Ishikawa (cell line): ENCODE measurements around the gene TUB.

Experiments
- CEBPB ChIP-seq: IDR thresholded peaks from 2 replicates; pipeline ENCODE4 v1.6.1; 2012
- CREB1 ChIP-seq: IDR thresholded peaks from 2 replicates; pipeline ENCODE4 v1.6.1; 2012; ENCODE audit warnings: low read depth
- EGR1 ChIP-seq: IDR thresholded peaks from 2 replicates; pipeline ENCODE4 v1.6.1; 2012
- EP300 ChIP-seq: IDR thresholded peaks from 2 replicates; pipeline ENCODE4 v1.6.1; 2012; ENCODE audit warnings: borderline replicate concordance
- FOXM1 ChIP-seq: IDR thresholded peaks from 2 replicates; pipeline ENCODE4 v1.6.1; 2012; ENCODE audit warnings: low read depth, borderline replicate concordance
- NFIC ChIP-seq: IDR thresholded peaks from 2 replicates; pipeline ENCODE4 v1.6.1; 2012
- RAD21 ChIP-seq: IDR thresholded peaks from 2 replicates; pipeline ENCODE4 v1.6.1; 2012; ENCODE audit warnings: low read depth
- TAF1 ChIP-seq: IDR thresholded peaks from 2 replicates; pipeline ENCODE4 v1.6.1; 2012; ENCODE audit warnings: low read depth, mild to moderate bottlenecking
- TCF12 ChIP-seq: IDR thresholded peaks from 2 replicates; pipeline ENCODE4 v1.6.1; 2012; ENCODE audit warnings: low read depth
- TEAD4 ChIP-seq: IDR thresholded peaks from 2 replicates; pipeline ENCODE4 v1.6.1; 2012
- YY1 ChIP-seq: IDR thresholded peaks from 2 replicates; pipeline ENCODE4 v1.6.1; 2012; ENCODE audit warnings: low read depth
- ZBTB7A ChIP-seq: IDR thresholded peaks from 2 replicates; pipeline ENCODE4 v1.6.1; 2012; ENCODE audit warnings: low read depth
- TF ChIP-seq, protein P1 (sequence below): IDR thresholded peaks from 2 replicates; pipeline ENCODE4 v1.6.1; 2012; ENCODE audit warnings: low read depth, mild to moderate bottlenecking
- TF ChIP-seq, protein P2 (sequence below): IDR thresholded peaks from 2 replicates; pipeline ENCODE4 v1.6.1; 2012
- TF ChIP-seq, protein P3 (sequence below): IDR thresholded peaks from 2 replicates; pipeline ENCODE4 v1.6.1; 2012

The TUB gene

DNA sequence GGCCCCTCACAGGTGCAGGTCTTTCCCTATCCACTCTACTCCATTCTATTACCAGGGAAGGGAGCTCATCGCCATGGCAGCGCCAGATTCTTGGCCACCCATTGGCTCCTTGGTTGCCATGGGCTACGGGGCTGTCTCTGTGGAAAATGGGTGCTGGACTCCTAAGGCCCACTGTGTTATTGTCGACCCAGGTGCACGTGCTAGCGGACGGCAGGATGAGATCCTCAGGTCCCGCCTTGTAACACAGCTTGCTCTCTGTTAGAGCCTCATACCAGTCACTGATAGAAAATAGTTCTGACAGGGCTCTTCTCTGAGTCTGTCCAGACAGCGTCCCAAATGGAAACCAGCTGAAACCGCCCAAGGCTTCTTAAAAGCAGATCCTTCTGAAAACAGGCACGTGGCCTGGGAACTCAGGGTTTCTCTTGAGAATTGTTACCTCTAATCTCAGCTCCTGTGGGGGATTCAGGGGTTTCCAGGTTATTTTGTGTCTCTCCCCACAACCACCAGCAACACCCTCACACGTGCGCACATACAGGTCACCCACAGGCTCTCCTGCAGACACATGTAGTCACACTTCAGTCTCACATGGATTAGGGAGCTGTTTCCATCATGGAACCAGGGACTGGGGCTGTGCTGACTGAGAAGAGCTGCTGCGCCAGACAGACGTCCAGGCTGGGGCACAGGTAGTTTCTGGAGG is 1.5 kb downstream of the TUB start:
- TF ChIP-seq, protein P1, sequence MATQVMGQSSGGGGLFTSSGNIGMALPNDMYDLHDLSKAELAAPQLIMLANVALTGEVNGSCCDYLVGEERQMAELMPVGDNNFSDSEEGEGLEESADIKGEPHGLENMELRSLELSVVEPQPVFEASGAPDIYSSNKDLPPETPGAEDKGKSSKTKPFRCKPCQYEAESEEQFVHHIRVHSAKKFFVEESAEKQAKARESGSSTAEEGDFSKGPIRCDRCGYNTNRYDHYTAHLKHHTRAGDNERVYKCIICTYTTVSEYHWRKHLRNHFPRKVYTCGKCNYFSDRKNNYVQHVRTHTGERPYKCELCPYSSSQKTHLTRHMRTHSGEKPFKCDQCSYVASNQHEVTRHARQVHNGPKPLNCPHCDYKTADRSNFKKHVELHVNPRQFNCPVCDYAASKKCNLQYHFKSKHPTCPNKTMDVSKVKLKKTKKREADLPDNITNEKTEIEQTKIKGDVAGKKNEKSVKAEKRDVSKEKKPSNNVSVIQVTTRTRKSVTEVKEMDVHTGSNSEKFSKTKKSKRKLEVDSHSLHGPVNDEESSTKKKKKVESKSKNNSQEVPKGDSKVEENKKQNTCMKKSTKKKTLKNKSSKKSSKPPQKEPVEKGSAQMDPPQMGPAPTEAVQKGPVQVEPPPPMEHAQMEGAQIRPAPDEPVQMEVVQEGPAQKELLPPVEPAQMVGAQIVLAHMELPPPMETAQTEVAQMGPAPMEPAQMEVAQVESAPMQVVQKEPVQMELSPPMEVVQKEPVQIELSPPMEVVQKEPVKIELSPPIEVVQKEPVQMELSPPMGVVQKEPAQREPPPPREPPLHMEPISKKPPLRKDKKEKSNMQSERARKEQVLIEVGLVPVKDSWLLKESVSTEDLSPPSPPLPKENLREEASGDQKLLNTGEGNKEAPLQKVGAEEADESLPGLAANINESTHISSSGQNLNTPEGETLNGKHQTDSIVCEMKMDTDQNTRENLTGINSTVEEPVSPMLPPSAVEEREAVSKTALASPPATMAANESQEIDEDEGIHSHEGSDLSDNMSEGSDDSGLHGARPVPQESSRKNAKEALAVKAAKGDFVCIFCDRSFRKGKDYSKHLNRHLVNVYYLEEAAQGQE, result no peak

DNA sequence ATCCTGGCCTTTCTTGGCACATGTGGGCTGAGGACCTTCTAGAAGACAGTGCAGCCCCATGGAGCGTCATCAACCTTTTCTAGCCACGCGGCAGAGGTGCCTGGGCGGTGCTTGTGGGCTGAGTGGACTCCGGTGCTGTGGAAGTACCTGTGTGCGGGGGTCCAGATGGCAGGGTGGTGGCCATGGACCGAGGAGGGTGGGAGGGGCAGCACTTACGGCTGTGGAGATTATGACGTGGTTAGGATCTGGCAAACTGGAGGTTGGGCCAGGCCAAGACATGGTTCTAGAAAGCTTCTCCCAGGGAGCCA is 2.0 kb downstream of the TUB start:
- TF ChIP-seq TAF1 (no peak), NFIC (no peak), EGR1 (no peak), CREB1 (no peak), EP300 (no peak), TCF12 (no peak), YY1 (no peak), TEAD4 (no peak), CEBPB (no peak)
- TF ChIP-seq, protein P1, result no peak
- TF ChIP-seq, protein P2, sequence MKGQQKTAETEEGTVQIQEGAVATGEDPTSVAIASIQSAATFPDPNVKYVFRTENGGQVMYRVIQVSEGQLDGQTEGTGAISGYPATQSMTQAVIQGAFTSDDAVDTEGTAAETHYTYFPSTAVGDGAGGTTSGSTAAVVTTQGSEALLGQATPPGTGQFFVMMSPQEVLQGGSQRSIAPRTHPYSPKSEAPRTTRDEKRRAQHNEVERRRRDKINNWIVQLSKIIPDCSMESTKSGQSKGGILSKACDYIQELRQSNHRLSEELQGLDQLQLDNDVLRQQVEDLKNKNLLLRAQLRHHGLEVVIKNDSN, result no peak

DNA sequence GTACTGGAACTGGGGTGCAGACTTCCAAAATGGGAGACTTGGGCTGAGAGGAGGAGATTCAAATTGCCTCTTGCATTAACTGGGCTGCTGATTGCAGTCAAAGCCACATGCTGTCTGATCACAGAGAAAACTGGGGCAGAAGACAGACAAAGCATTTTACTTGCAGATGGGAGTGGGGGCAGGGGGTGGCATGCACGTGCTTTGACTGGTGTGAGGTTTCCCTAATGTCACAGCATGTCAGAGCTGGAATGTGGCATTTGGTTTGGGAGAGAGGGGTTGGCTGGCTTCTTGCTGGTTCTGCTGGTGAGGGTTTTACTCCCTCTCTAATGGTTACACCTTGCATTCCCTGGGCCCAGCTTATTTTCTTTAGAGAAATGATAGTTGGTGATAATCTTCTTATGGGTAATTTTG is 2.9 kb downstream of the TUB start:
- TF ChIP-seq, protein P1, result no peak
- TF ChIP-seq RAD21, result no peak
- TF ChIP-seq, protein P2, result no peak
- TF ChIP-seq EP300, result no peak

DNA sequence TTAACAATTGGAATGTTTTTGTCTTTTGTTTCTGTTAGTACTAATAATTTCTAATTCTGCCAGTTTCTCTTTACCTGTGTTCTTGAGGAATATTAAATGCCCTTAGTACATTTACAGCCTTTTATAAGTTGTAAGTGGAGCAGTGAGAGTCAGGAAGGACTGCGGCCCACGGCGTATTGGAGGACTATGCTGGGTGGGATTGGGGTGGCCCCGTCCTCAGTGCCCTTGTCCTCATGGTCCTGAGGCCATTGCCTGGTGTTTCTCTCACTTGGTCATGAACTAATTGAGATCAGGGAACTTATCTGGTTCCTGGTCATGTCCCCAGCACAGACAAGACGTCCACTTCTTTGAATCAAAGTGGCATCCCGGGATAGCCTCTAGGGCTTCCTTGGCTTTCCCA is 3.3 kb downstream of the TUB start:
- TF ChIP-seq RAD21, result no peak
- TF ChIP-seq TCF12, result no peak
- TF ChIP-seq, protein P3, sequence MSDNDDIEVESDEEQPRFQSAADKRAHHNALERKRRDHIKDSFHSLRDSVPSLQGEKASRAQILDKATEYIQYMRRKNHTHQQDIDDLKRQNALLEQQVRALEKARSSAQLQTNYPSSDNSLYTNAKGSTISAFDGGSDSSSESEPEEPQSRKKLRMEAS, result no peak
- TF ChIP-seq NFIC, result no peak
- TF ChIP-seq ZBTB7A, result no peak
- TF ChIP-seq YY1, result no peak
- TF ChIP-seq FOXM1, result no peak
- no peak for TF ChIP-seq EGR1
- TF ChIP-seq, protein P2, result no peak
- TF ChIP-seq TAF1, result no peak
- no peak for TF ChIP-seq EP300

DNA sequence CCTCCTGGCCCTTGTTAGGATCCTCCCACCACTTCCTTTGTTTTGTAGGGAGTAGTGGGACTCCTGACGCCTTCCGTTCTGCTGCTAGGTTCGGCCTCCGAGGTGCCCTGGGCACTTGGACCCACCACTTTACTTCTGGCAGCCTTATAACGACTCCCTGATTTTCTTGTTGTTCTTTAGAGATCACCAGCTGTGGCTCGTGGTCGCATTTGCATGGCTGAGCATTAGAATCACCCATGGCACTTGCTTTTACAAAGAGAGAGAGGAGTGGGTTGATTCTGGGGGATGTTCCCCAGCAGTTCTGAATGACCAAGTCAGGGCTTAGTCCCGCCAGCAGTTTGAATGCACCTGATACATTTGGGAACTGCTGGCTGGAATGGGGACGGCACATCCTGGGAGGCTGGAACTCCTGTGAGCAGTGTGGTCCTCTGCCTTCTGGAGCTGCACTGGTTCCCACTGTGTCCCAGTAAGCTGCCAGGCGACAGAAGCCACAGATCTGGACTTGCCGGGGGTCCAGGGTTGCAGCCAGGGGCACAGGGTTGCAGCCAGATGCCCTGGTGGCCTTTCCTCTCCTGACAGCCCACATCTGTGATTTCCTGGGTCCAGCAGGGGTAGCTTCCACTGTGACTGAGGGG is 4.1 kb downstream of the TUB start:
- no peak for TF ChIP-seq TCF12
- TF ChIP-seq CEBPB, result no peak
- TF ChIP-seq EP300, result no peak
- no peak for TF ChIP-seq TEAD4
- no peak for TF ChIP-seq ZBTB7A
- TF ChIP-seq, protein P1, result no peak
- TF ChIP-seq, protein P2, result no peak
- TF ChIP-seq RAD21, result no peak
- TF ChIP-seq YY1, result no peak
- no peak for TF ChIP-seq TAF1
- no peak for TF ChIP-seq FOXM1
- no peak for TF ChIP-seq CREB1
- TF ChIP-seq, protein P3, result no peak
